ENCODE data around the gene WWOX.

DNA sequence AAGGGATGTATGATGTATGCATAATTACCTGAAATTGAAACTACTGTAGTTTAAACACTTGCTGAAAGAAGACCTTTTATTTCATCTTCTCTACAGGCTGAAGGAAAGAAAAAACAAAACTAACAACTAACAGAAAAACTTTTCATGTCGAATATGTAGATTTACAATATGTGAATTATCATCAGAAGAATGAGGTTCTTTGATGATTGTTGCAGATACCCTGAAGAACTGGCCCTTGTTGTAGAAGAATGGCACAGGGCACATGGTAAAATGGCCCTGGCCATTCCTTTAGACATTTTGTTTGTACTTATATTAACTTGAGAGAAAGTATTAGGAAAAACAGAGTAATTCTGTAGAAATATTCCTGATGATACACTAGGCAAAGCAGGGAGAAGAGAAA, 1057.3 kb downstream of the WWOX start:
- TF ChIP-seq, protein P1, sequence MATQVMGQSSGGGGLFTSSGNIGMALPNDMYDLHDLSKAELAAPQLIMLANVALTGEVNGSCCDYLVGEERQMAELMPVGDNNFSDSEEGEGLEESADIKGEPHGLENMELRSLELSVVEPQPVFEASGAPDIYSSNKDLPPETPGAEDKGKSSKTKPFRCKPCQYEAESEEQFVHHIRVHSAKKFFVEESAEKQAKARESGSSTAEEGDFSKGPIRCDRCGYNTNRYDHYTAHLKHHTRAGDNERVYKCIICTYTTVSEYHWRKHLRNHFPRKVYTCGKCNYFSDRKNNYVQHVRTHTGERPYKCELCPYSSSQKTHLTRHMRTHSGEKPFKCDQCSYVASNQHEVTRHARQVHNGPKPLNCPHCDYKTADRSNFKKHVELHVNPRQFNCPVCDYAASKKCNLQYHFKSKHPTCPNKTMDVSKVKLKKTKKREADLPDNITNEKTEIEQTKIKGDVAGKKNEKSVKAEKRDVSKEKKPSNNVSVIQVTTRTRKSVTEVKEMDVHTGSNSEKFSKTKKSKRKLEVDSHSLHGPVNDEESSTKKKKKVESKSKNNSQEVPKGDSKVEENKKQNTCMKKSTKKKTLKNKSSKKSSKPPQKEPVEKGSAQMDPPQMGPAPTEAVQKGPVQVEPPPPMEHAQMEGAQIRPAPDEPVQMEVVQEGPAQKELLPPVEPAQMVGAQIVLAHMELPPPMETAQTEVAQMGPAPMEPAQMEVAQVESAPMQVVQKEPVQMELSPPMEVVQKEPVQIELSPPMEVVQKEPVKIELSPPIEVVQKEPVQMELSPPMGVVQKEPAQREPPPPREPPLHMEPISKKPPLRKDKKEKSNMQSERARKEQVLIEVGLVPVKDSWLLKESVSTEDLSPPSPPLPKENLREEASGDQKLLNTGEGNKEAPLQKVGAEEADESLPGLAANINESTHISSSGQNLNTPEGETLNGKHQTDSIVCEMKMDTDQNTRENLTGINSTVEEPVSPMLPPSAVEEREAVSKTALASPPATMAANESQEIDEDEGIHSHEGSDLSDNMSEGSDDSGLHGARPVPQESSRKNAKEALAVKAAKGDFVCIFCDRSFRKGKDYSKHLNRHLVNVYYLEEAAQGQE (IDR thresholded peaks at IDR 0.05; ENCODE audit: borderline replicate concordance): no peak
- no peak for TF ChIP-seq EP300 (conservative IDR thresholded peaks at IDR 0.05; ENCODE audit: poor library complexity, severe bottlenecking)
- TF ChIP-seq, protein P2, sequence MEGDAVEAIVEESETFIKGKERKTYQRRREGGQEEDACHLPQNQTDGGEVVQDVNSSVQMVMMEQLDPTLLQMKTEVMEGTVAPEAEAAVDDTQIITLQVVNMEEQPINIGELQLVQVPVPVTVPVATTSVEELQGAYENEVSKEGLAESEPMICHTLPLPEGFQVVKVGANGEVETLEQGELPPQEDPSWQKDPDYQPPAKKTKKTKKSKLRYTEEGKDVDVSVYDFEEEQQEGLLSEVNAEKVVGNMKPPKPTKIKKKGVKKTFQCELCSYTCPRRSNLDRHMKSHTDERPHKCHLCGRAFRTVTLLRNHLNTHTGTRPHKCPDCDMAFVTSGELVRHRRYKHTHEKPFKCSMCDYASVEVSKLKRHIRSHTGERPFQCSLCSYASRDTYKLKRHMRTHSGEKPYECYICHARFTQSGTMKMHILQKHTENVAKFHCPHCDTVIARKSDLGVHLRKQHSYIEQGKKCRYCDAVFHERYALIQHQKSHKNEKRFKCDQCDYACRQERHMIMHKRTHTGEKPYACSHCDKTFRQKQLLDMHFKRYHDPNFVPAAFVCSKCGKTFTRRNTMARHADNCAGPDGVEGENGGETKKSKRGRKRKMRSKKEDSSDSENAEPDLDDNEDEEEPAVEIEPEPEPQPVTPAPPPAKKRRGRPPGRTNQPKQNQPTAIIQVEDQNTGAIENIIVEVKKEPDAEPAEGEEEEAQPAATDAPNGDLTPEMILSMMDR (IDR thresholded peaks at IDR 0.05; ENCODE audit: poor library complexity, severe bottlenecking): no peak
- TF ChIP-seq SMC3 (conservative IDR thresholded peaks at IDR 0.05; ENCODE audit: poor library complexity): no peak
- TF ChIP-seq RAD21 (conservative IDR thresholded peaks at IDR 0.05): no peak
- no peak for TF ChIP-seq EZH2 (IDR thresholded peaks at IDR 0.05; ENCODE audit: borderline replicate concordance, insufficient read depth, low read length, poor library complexity, severe bottlenecking)
- no peak for TF ChIP-seq TAF1 (IDR thresholded peaks at IDR 0.05; ENCODE audit: low read depth)
- no peak for TF ChIP-seq MXI1 (conservative IDR thresholded peaks at IDR 0.05; ENCODE audit: poor library complexity, severe bottlenecking)

All from neural cell (in vitro differentiated cells).